Panc1 (cell line): Measurements from ENCODE around the gene MN1. TPM values are rescaled to one million over a fixed set of nuclear protein-coding genes. Genes with fewer than 3 reads are reported as not detected.

ENCODE experiments used
- ATAC-seq: fragments of 200-7000 bp; cut with Tn5 transposase; 2 replicates; pipeline ENCODE4 v1.9.1; 2020; ENCODE audit warnings: mild to moderate bottlenecking, moderate library complexity
- BruUV-seq: library from RNA; stranded (reverse); fragments of 400-500 nt; replicated peaks from 2 replicates; lab custom pipeline; 2021; lab: Mats Ljungman, UMichigan
- CTCF ChIA-PET: fragments of 300-600 bp; sonication (Branson Sonifier 250); formaldehyde crosslinking; loops from one replicate; lab custom pipeline; 2022; ENCODE audit warnings: antibody characterized with exemption; lab: Charles Lee
- POLR2A ChIA-PET: fragments of 300-600 bp; sonication (Branson Sonifier 250); formaldehyde crosslinking; loops from one replicate; lab custom pipeline; 2022; ENCODE audit warnings: antibody characterized with exemption; lab: Charles Lee
- DNase-seq: peaks from one replicate; pipeline ENCODE4 v3.0.0-alpha.2; 2010; ENCODE audit warnings: low read depth, low spot score
- H3K27ac ChIP-seq: 2 replicates; pipeline ENCODE4 v1.5.1; 2011; ENCODE audit warnings: mild to moderate bottlenecking, low read length, inconsistent platforms
- H3K27me3 ChIP-seq: fragments of 200-500 bp; sonication (Bioruptor generic); 2 replicates; pipeline ENCODE4 v1.6.0; 2014; ENCODE audit warnings: low read length, inconsistent platforms; ENCODE audit not compliant: control insufficient read depth, insufficient read depth
- H3K36me3 ChIP-seq: fragments of 200-500 bp; sonication (Bioruptor generic); 2 replicates; pipeline ENCODE4 v1.5.1; 2014; ENCODE audit warnings: inconsistent platforms, mild to moderate bottlenecking, low read length, moderate library complexity; ENCODE audit not compliant: control insufficient read depth, insufficient read depth
- H3K4me1 ChIP-seq: 2 replicates; pipeline ENCODE4 v1.5.1; 2011; ENCODE audit warnings: inconsistent platforms, mild to moderate bottlenecking, low read length, moderate library complexity; ENCODE audit not compliant: control insufficient read depth, insufficient read depth
- H3K4me3 ChIP-seq, 2 experiments: 2 replicates each; pipeline ENCODE4 v1.5.1; 2011 to 2012; ENCODE audit warnings: low read depth in 2 of 2, low read length in 2 of 2, mild to moderate bottlenecking in 2 of 2, inconsistent platforms in 1 of 2, moderate library complexity in 1 of 2
- H3K9me3 ChIP-seq: fragments of 200-500 bp; sonication (Bioruptor generic); 2 replicates; pipeline ENCODE4 v1.5.1; 2014; ENCODE audit warnings: low read depth, mild to moderate bottlenecking, inconsistent platforms, low read length, moderate library complexity; ENCODE audit not compliant: control insufficient read depth, insufficient read depth
- CTCF ChIP-seq: fragments of 450-650 bp; IDR thresholded peaks from 2 replicates; pipeline ENCODE4 v1.5.1; 2017; ENCODE audit warnings: mild to moderate bottlenecking
- POLR2AphosphoS5 ChIP-seq: IDR thresholded peaks from 2 replicates; pipeline ENCODE4 v1.6.1; 2012; ENCODE audit warnings: mild to moderate bottlenecking, low read depth, low read length, moderate library complexity
- REST ChIP-seq, 2 experiments: IDR thresholded peaks; 2 replicates each; pipeline ENCODE4 v1.6.1; 2011 to 2012; ENCODE audit warnings: low read depth in 2 of 2, control low read depth in 1 of 2, low read length in 1 of 2, mild to moderate bottlenecking in 1 of 2, moderate library complexity in 1 of 2; ENCODE audit not compliant: insufficient read depth in 1 of 2
- SIN3A ChIP-seq: IDR thresholded peaks from 2 replicates; pipeline ENCODE4 v1.6.1; 2012; ENCODE audit warnings: low read depth, mild to moderate bottlenecking, low read length, moderate library complexity, borderline replicate concordance; ENCODE audit not compliant: insufficient read depth
- TCF7L2 ChIP-seq: IDR thresholded peaks from 2 replicates; pipeline ENCODE4 v1.6.1; 2011; ENCODE audit warnings: mild to moderate bottlenecking, low read depth, low read length, inconsistent platforms
- in situ Hi-C: cut with HindIII; loops from 2 replicates; pipeline ENCODE4 v1.10.0; 2016; ENCODE audit warnings: low sequenced_read_pairs, low pct_unique_long_range_greater_than_20kb
- intact Hi-C: fragments of 100-400 bp; cut with micrococcal nuclease; formaldehyde crosslinking; loops from one replicate; pipeline ENCODE4 v1.10.0; 2022; ENCODE audit not compliant: unreplicated experiment
- total RNA-seq: library from RNA; stranded (reverse); gene quantifications from one replicate; pipeline ENCODE4 v1.2.1, GENCODE V29; 2021; ENCODE audit not compliant: unreplicated experiment

MN1 gene
- total RNA-seq, 1 experiment from 2014 or later, result 0.51 TPM

GRCh38 chr22:27720860-27721259 is 80.7 kb downstream of the MN1 start:
- POLR2A ChIA-PET, result interaction anchor here (0.6 kb wide), 1 partner anchor 73 kb away, joined by 3 read pairs; no protein-coding TSS in a partner anchor
- Histone ChIP-seq H3K36me3 (no peaks in the 10 kb centered on the region), H3K4me3 (no peak overlapping the region), H3K4me1 (no peaks in the 10 kb centered on the region), H3K9me3 (no peaks in the 10 kb centered on the region), H3K27me3 (no peaks in the 10 kb centered on the region), H3K27ac (no peak overlapping the region)
- in situ Hi-C loops, result no loop called here
- DNase-seq (no peak), ATAC-seq (no peak)
- intact Hi-C loops, result no loop called here
- CTCF ChIA-PET, result no interaction called here
- no TSS peak for BruUV-seq
- TF ChIP-seq CTCF (no peak), POLR2AphosphoS5 (no peak), TCF7L2 (no peak), REST (IDR thresholded peaks at IDR 0.05; ENCODE audit: insufficient read depth in 1 of 2, low read depth in 2 of 2, low read length in 1 of 2) (no peak), SIN3A (no peak)

GRCh38 chr22:27719535-27720227 is 81.9 kb downstream of the MN1 start:
- DNase-seq (no peak), ATAC-seq (no peak)
- H3K36me3 ChIP-seq, result no peaks in the 10 kb centered on the region
- TF ChIP-seq TCF7L2, result no peak
- TF ChIP-seq CTCF, result no peak
- TF ChIP-seq REST (IDR thresholded peaks at IDR 0.05; ENCODE audit: insufficient read depth in 1 of 2, low read depth in 2 of 2, low read length in 1 of 2), result no peak
- no peak for TF ChIP-seq SIN3A
- no peak for TF ChIP-seq POLR2AphosphoS5
- H3K27me3 ChIP-seq, result no peaks in the 10 kb centered on the region
- H3K9me3 ChIP-seq, result no peaks in the 10 kb centered on the region
- no peaks in the 10 kb centered on the region for H3K4me1 ChIP-seq
- in situ Hi-C loops, result no loop called here
- BruUV-seq, result no TSS peak
- CTCF ChIA-PET, result no interaction called here
- H3K27ac ChIP-seq, result no peak overlapping the region
- POLR2A ChIA-PET, result no interaction called here
- H3K4me3 ChIP-seq, result no peak overlapping the region
- intact Hi-C loops, result no loop called here
